ENCODE results near the gene JMJD8. TPM values are rescaled to one million over a fixed set of nuclear protein-coding genes. Genes with fewer than 3 reads are reported as not detected.

JMJD8 gene
- total and polyA plus RNA-seq, 4 donors = 21.2 to 52.6 (median 33.4) TPM

DNA sequence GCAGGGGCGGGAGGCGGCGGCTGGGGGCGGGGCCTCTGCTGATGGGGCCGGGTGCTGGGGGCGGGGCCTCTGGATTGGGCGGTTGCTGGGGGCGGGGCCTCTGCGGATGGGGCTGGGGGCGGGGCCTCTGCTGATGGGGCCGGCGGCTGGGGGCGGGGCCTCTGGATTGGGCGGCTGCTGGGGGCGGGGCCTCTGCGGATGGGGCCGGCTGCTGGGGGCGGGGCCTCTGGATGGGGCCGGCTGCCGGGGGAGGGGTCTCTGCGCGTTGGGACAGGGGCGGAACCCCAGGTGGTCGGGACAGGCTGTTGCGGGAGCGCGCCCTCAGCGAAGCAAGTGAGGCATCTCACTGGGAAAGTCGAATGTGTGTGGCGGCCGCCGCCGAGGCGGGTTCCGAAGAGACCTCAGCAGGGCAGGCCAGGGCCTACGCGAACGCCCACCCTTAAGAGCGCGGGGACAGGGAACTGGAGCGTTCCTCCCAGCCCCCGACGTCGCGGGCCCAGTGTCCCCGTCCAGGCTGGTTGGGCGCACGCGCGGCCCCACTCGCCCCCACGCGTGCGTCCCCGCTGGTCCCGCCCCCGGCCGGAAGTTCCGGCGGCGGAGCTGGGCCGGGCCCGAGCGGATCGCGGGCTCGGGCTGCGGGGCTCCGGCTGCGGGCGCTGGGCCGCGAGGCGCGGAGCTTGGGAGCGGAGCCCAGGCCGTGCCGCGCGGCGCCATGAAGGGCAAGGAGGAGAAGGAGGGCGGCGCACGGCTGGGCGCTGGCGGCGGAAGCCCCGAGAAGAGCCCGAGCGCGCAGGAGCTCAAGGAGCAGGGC is 4.1 kb downstream of the JMJD8 start, which contains the start of gene STUB1 (continued):
- TF ChIP-seq GABPA (IDR thresholded peaks at IDR 0.05 in 1 of 2, conservative IDR thresholded peaks at IDR 0.05 in 1 of 2) (peak in 1 of 2 donors; percentile 76), RXRA (IDR thresholded peaks at IDR 0.05) (no peak), YY1 (IDR thresholded peaks at IDR 0.05) (no peak), MAX (IDR thresholded peaks at IDR 0.05) (no peak)

- H3K9ac ChIP-seq (ENCODE audit: low read depth in 1 of 2, low read length in 2 of 2) = peak overlapping the region in 1 of 2 donors; percentile 26
- peak; percentile 71 for DNase-seq (ENCODE audit: low spot score)
- peaks cover 8 to 14% (median 12%) of the 10 kb centered on the region in 4 donors for H3K36me3 ChIP-seq (ENCODE audit: control insufficient read depth in 4 of 4, insufficient read depth in 3 of 4, low read depth in 1 of 4, low read length in 3 of 4)
- no peaks in the 10 kb centered on the region for H3K9me3 ChIP-seq (ENCODE audit: control insufficient read depth in 4 of 4, low read length in 3 of 4)
- peak overlapping the region in 2 of 3 donors; percentile 36 to 52 for H3K4me3 ChIP-seq (ENCODE audit: low read depth in 1 of 3, low read length in 3 of 3)
- H3K4me1 ChIP-seq (ENCODE audit: control insufficient read depth in 4 of 4, insufficient read depth in 4 of 4, low read length in 3 of 4) = peaks cover 24 to 61% (median 44%) of the 10 kb centered on the region in 4 donors
- peak overlapping the region; percentile 68 to 72 for H3K27ac ChIP-seq (ENCODE audit: low read depth in 1 of 2, low read length in 2 of 2)
- H3K27me3 ChIP-seq (ENCODE audit: control insufficient read depth in 4 of 4, insufficient read depth in 4 of 4, low read length in 3 of 4) = no peaks in the 10 kb centered on the region
- TF ChIP-seq, protein P1, sequence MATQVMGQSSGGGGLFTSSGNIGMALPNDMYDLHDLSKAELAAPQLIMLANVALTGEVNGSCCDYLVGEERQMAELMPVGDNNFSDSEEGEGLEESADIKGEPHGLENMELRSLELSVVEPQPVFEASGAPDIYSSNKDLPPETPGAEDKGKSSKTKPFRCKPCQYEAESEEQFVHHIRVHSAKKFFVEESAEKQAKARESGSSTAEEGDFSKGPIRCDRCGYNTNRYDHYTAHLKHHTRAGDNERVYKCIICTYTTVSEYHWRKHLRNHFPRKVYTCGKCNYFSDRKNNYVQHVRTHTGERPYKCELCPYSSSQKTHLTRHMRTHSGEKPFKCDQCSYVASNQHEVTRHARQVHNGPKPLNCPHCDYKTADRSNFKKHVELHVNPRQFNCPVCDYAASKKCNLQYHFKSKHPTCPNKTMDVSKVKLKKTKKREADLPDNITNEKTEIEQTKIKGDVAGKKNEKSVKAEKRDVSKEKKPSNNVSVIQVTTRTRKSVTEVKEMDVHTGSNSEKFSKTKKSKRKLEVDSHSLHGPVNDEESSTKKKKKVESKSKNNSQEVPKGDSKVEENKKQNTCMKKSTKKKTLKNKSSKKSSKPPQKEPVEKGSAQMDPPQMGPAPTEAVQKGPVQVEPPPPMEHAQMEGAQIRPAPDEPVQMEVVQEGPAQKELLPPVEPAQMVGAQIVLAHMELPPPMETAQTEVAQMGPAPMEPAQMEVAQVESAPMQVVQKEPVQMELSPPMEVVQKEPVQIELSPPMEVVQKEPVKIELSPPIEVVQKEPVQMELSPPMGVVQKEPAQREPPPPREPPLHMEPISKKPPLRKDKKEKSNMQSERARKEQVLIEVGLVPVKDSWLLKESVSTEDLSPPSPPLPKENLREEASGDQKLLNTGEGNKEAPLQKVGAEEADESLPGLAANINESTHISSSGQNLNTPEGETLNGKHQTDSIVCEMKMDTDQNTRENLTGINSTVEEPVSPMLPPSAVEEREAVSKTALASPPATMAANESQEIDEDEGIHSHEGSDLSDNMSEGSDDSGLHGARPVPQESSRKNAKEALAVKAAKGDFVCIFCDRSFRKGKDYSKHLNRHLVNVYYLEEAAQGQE (IDR thresholded peaks at IDR 0.05) = no peak
- no peak for TF ChIP-seq CTCF (IDR thresholded peaks at IDR 0.05; ENCODE audit: low read depth, low read length, missing input control)
- no peak for TF ChIP-seq HNF4G (IDR thresholded peaks at IDR 0.05)
- no peak for TF ChIP-seq TAF1 (conservative IDR thresholded peaks at IDR 0.05)
- no peak for TF ChIP-seq JUND (IDR thresholded peaks at IDR 0.05)
- no peak for TF ChIP-seq FOXA1 (IDR thresholded peaks at IDR 0.05)
- TF ChIP-seq, protein P2, sequence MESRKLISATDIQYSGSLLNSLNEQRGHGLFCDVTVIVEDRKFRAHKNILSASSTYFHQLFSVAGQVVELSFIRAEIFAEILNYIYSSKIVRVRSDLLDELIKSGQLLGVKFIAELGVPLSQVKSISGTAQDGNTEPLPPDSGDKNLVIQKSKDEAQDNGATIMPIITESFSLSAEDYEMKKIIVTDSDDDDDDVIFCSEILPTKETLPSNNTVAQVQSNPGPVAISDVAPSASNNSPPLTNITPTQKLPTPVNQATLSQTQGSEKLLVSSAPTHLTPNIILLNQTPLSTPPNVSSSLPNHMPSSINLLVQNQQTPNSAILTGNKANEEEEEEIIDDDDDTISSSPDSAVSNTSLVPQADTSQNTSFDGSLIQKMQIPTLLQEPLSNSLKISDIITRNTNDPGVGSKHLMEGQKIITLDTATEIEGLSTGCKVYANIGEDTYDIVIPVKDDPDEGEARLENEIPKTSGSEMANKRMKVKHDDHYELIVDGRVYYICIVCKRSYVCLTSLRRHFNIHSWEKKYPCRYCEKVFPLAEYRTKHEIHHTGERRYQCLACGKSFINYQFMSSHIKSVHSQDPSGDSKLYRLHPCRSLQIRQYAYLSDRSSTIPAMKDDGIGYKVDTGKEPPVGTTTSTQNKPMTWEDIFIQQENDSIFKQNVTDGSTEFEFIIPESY (IDR thresholded peaks at IDR 0.05) = no peak
- no peak for TF ChIP-seq MAX (IDR thresholded peaks at IDR 0.05)
- no peak for TF ChIP-seq SP1 (IDR thresholded peaks at IDR 0.05)
- TF ChIP-seq ATF3 (IDR thresholded peaks at IDR 0.05) = no peak
- no peak for TF ChIP-seq RAD21 (IDR thresholded peaks at IDR 0.05)
- no peak for TF ChIP-seq YY1 (IDR thresholded peaks at IDR 0.05)
- TF ChIP-seq EGR1 (IDR thresholded peaks at IDR 0.05; ENCODE audit: low read depth in 2 of 2) = no peak
- WGBS = 32% methylated on average over 52 of the region's 52 CpGs
Observed at GRCh38 chr16:678858-679813, 5.0 kb downstream of the JMJD8 start.
